HG03045 (cell line): ENCODE measurements around the gene PPP4R1.

Experiments
- ATAC-seq: cut with Tn5 transposase; IDR thresholded peaks from one replicate; pipeline ENCODE4 v1.9.1; 2021; ENCODE audit warnings: mild to moderate bottlenecking, moderate library complexity; ENCODE audit not compliant: unreplicated experiment

PPP4R1 gene

DNA sequence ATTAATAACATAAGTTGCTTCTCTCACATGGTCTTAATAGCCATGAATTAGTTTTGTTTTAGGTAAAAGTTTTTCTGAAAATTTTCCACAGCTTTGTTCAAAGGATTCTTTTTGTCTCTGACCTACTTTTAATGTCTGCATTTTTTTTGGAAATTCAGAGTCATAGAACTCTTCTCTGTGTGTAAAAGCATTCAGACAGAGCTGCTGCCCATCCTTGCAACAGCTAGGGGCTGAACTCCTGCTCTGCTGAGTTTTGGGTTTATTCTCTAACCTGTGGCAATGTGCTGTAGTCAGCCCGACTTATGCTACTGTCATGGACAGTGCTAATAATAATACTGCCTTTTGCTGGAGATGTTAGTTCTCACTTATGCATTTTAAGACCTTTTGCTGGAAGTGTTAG, 95.0 kb downstream of the PPP4R1 start:
- no peak for ATAC-seq

DNA sequence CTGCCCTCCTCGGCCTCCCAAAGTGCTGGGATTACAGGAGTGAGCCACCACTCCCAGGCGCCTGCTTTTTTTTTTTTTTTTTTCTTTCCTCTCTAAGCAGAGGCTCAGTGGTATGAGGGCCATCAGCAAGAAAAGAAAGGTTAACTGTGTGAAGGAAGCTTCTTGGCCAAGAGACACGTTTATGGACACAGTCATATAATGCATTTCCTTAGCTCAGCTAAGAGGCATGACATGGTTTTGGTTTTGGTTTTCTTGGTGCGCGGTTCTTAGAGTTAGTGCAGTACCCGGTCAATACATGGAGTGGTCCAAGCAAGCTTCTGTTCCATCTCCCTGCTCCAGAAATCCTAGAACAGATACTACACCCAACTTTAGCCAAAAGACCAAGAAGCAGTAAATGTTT, 96.5 kb downstream of the PPP4R1 start:
- ATAC-seq, result no peak

DNA sequence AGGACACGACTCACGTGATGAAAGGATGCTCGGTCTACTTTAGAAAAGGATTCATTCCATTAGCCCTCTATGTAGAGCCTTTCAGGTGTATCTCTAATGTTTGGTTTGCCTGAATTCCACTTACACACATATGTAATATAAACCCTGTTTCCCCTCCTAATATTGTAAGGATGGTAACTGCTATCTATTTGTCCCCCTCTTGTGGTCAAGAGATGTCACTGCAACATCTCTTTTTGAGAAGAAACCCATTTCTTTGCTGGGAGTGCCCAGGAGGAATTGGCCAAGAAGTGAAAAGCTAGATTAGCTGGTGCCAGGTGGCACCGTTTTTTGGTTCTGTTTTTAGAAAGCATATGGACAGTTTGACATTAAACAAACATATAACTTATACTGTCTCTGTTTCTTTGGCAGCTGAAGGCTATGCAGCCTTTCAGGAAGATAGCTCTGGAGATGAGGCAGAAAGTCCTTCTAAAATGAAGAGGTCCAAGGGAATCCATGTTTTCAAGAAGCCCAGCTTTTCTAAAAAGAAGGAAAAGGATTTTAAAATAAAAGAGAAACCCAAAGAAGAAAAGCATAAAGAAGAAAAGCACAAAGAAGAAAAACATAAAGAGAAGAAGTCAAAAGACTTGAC, 97.8 kb downstream of the PPP4R1 start:
- ATAC-seq, result no peak

- ATAC-seq, result no peak
Measured at GRCh38 chr18:9513971-9514512, 100.3 kb downstream of the PPP4R1 start.

DNA sequence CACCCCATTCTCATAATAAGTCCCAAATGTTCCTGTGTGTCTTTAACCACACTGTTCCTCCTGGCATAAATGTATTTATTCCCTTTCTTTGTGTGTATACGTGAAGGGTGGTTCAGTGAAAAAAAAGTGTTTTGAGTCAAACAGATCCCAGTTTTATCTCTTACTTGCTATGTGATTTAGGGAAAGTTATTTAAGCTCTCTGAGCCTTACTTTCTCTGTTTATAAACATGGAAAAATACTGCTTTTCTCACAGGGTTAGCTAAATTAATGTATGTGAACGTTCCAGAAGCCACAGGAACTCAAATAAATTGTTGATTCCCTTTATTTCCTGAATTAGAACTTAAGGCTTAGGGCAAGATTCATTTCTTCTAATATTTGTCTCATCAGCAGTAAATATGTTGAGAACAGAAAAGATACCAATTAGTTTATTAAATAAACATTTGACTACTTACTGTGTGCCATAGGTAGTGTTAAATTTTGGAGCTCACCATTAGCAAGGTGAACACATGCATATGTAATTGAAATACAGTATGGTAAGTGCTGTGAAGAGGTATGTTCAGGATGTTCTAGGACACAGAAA, 105.8 kb downstream of the PPP4R1 start:
- ATAC-seq, result no peak

DNA sequence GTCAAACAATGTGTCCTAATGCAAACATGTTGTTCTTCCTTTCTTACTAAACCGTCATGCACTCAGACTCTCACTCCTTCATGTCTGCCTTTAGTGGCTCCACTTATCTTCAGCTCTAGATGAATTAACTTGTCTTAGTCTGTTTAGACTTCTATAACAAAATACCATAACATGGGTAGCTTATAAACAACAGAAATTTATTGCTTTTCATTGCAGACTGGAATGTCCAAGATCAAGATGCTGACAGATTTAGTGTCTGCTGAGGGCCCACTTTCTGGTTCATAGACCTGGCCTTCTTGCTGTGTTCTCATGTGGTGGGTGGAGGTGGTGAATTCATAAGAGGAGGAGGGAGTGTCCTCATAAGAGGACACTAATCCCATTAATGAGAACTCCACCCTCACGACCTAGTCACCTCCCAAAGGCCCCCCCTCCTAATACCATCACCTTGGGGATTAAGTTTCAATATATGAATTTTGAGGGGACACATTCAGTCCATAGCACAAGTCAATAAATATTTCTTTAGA, 106.7 kb downstream of the PPP4R1 start:
- ATAC-seq, result no peak

- ATAC-seq, result no peak
Measured at GRCh38 chr18:9506046-9506792, 108.1 kb downstream of the PPP4R1 start.
